Forelimb muscle (tissue), 1 donor: ENCODE data around the gene EEF2K. TPM values are rescaled to one million over a fixed set of nuclear protein-coding genes. Genes with fewer than 3 reads are reported as not detected.

Experiments
- DNase-seq: peaks from one replicate; pipeline ENCODE4 v3.0.0-alpha.2; 2013; ENCODE audit warnings: low read depth
- polyA plus RNA-seq: library from polyadenylated mRNA; unstranded; fragments of 120-200 nt; gene quantifications from one replicate; pipeline ENCODE4 v1.2.1, GENCODE V29; 2013; ENCODE audit not compliant: insufficient read length

EEF2K gene
- polyA plus RNA-seq, 1 donor, result 54.0 TPM

DNA sequence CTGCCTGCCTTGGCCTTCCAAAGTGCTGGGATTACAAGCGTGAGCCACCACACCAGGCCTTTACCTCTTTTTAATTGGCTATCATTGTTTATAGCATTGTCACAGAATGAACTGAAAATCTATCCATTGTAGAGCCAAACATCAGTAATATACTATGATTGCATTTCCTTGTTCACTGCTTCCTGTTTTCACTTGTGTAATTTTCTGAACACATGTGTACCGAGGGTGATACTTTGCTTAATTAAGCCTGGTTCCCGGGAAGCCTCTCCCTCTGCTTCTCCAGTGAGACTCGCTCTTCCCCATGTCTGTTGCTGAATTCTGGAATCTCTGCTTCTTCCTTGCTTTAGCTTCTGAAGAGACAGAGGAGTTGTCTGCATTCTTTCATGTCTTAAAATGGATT lies 124.2 kb downstream of the EEF2K start:
- DNase-seq, result no peak

- no peak for DNase-seq
Measured at GRCh38 chr16:22333457-22333994, 127.4 kb downstream of the EEF2K start.

DNA sequence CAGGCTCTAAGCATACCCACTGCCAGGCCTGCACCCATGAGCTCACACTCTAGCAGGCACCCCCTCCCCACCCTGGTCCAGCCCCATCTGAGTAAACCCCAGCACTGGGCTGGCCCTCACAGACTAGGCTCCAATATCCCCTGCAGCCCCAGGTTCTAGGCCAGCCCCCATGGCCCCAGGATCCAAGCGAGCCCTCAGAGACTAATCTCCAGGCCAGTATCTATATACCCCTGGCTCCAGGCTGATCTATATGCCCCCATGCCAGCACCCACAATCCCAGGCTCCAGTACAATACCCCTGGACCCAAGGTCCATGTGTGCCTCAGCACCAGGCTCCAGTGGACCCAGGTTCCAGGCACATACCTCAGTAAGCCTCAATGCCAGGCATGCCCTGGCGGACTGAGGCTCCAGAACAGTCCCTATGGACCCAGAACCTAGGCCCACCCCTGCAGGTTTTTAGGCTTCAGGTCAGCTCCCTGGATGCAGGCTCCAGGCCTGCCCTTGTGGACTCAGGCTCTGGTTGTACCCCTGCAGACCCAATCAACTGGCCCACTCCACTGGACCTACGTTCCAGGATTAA lies 129.7 kb downstream of the EEF2K start:
- no peak for DNase-seq

- DNase-seq, result no peak
Measured at GRCh38 chr16:22336581-22336980, 130.5 kb downstream of the EEF2K start.

DNA sequence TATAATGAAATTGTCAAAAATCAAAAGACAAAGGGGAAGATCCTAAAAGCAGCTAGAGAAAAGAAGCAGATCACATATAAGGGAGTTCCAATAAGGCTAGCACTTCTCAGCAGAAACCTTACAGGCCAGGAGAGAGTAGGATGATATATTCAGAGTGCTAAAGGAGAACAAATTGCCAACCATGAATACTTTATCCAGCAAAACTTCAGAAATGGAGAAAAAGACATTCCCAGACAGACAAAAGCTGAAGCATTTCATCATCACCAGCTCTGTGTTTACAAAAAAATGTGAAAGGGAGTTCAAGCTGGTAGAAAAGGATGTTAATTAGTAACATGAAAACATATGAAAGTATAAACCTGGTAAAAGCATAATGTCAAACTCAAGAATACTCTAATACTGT lies 131.0 kb downstream of the EEF2K start:
- no peak for DNase-seq

- DNase-seq, result no peak
Measured at GRCh38 chr16:22337849-22338635, 132.0 kb downstream of the EEF2K start.

Other genes starting within 250 kb of the EEF2K start
- 0.22 TPM for gene PDZD9, start 205.2 kb upstream of the EEF2K start, polyA plus RNA-seq
- 13.4 TPM for gene MOSMO, start 198.2 kb upstream of the EEF2K start, polyA plus RNA-seq
- gene VWA3A, start 113.7 kb upstream of the EEF2K start, polyA plus RNA-seq, result 0.39 TPM
- gene SDR42E2, start 43.8 kb upstream of the EEF2K start, polyA plus RNA-seq, result not detected
- gene POLR3E, start 91.1 kb downstream of the EEF2K start, polyA plus RNA-seq, result 39.4 TPM
- 15.2 TPM for gene CDR2, start 168.3 kb downstream of the EEF2K start, polyA plus RNA-seq